ENCODE results near the gene VPS37B.

The VPS37B gene

GRCh38 chr12:122866379-122866778 lies 29.5 kb downstream of the VPS37B start:
- no peak for DNase-seq (ENCODE audit: low read depth, low spot score)

- no peak for DNase-seq (ENCODE audit: low read depth, low spot score)
Measured at GRCh38 chr12:122865268-122866231, 30.4 kb downstream of the VPS37B start.

GRCh38 chr12:122864894-122865253 lies 31.1 kb downstream of the VPS37B start:
- no peak for DNase-seq (ENCODE audit: low read depth, low spot score)

- no peak for DNase-seq (ENCODE audit: low read depth, low spot score)
Measured at GRCh38 chr12:122862872-122863701, 32.8 kb downstream of the VPS37B start.

- no peak for DNase-seq (ENCODE audit: low read depth, low spot score)
Measured at GRCh38 chr12:122862110-122862634, 33.8 kb downstream of the VPS37B start.

- DNase-seq (ENCODE audit: low read depth, low spot score) = no peak
Measured at GRCh38 chr12:122861587-122861970, 34.3 kb downstream of the VPS37B start.

- DNase-seq (ENCODE audit: low read depth, low spot score) = no peak
Measured at GRCh38 chr12:122860854-122861586, 34.9 kb downstream of the VPS37B start.

GRCh38 chr12:122860040-122860853 lies 35.7 kb downstream of the VPS37B start:
- no peak for DNase-seq (ENCODE audit: low read depth, low spot score)

- DNase-seq (ENCODE audit: low read depth, low spot score) = no peak
Measured at GRCh38 chr12:122859303-122860039, 36.5 kb downstream of the VPS37B start.

GRCh38 chr12:122858591-122859302 lies 37.2 kb downstream of the VPS37B start:
- DNase-seq (ENCODE audit: low read depth, low spot score) = no peak

GRCh38 chr12:122858171-122858570 lies 37.8 kb downstream of the VPS37B start:
- no peak for DNase-seq (ENCODE audit: low read depth, low spot score)

- no peak for DNase-seq (ENCODE audit: low read depth, low spot score)
Measured at GRCh38 chr12:122856999-122857671, 38.8 kb downstream of the VPS37B start.

- no peak for DNase-seq (ENCODE audit: low read depth, low spot score)
Measured at GRCh38 chr12:122855928-122856831, 39.7 kb downstream of the VPS37B start.

GRCh38 chr12:122855071-122855829 lies 40.7 kb downstream of the VPS37B start:
- DNase-seq (ENCODE audit: low read depth, low spot score) = no peak

- DNase-seq (ENCODE audit: low read depth, low spot score) = no peak
Measured at GRCh38 chr12:122854554-122854953, 41.4 kb downstream of the VPS37B start.

- DNase-seq (ENCODE audit: low read depth, low spot score) = no peak
Measured at GRCh38 chr12:122853582-122854245, 42.2 kb downstream of the VPS37B start.
